B cell (primary cell): Measurements from ENCODE around the gene ZNF556. TPM values are rescaled to one million over a fixed set of nuclear protein-coding genes. Genes with fewer than 3 reads are reported as not detected.

ENCODE experiments used
- ATAC-seq: fragments of 200-7000 bp; cut with Tn5 transposase; one replicate; pipeline ENCODE4 v1.10.0; 2021; ENCODE audit warnings: low read depth, mild to moderate bottlenecking, moderate number of reproducible peaks, moderate library complexity
- CTCF ChIA-PET: fragments of 350-600 bp; sonication (Branson Sonifier 250); formaldehyde crosslinking; loops from one replicate; lab custom pipeline; 2021; ENCODE audit warnings: antibody characterized with exemption, inconsistent platforms; lab: Charles Lee
- POLR2A ChIA-PET: fragments of 350-600 bp; sonication (Branson Sonifier 250); formaldehyde crosslinking; loops from one replicate; lab custom pipeline; 2021; ENCODE audit warnings: antibody characterized with exemption; lab: Charles Lee
- DNase-seq: peaks from one replicate; pipeline ENCODE4 v3.0.0; 2013
- H2AFZ ChIP-seq: 2 replicates; pipeline ENCODE4 v1.6.1; 2012; ENCODE audit warnings: mild to moderate bottlenecking, low read depth, low read length; ENCODE audit not compliant: insufficient read depth, poor library complexity, severe bottlenecking
- H3K27ac ChIP-seq, 2 donors: 1 replicate in 1 of 2; 2 replicates in 1 of 2; pipeline ENCODE4 v1.5.1; 2012 to 2013; ENCODE audit warnings: low read length in 2 of 2, mild to moderate bottlenecking in 2 of 2, moderate library complexity in 1 of 2
- H3K27me3 ChIP-seq, 4 experiments: fragments of 200-600 bp in 1 of 4; sonication (generic) in 1 of 4; replicated peaks in 1 of 4; 1 replicate in 2 of 4; 2 replicates in 2 of 4; pipeline versions ENCODE4 v1.6.1 to v1.7.0; 2013 to 2016; ENCODE audit warnings: low read length in 3 of 4, mild to moderate bottlenecking in 2 of 4, mixed read lengths in 1 of 4, moderate library complexity in 1 of 4; ENCODE audit not compliant: insufficient read depth in 4 of 4, control insufficient read depth in 3 of 4; ENCODE audit errors: control extremely low read depth in 1 of 4
- H3K36me3 ChIP-seq, 2 experiments: replicated peaks in 1 of 2; 1 replicate in 1 of 2; 2 replicates in 1 of 2; pipeline versions ENCODE4 v1.6.1 to v1.7.1; 2013; ENCODE audit warnings: low read length in 1 of 2; ENCODE audit not compliant: insufficient read depth in 2 of 2, control insufficient read depth in 1 of 2; ENCODE audit errors: control extremely low read depth in 1 of 2, extremely low read depth in 1 of 2
- H3K4me1 ChIP-seq, 2 donors: fragments of 200-600 bp in 1 of 2; sonication (generic) in 1 of 2; 1 replicate in 1 of 2; 2 replicates in 1 of 2; pipeline versions ENCODE4 v1.5.1 to v1.6.1; 2013 to 2017; ENCODE audit warnings: low read length in 2 of 2; ENCODE audit not compliant: control insufficient read depth in 2 of 2, insufficient read depth in 2 of 2
- H3K4me2 ChIP-seq: replicated peaks from 2 replicates; pipeline ENCODE3; 2012; ENCODE audit warnings: mild to moderate bottlenecking, low read depth, low read length; ENCODE audit not compliant: poor library complexity, severe bottlenecking
- H3K4me3 ChIP-seq, 5 experiments: fragments of 200-600 bp in 1 of 5; sonication (generic) in 1 of 5; 1 replicate in 3 of 5; 2 replicates in 2 of 5; pipeline versions ENCODE4 v1.5.1 to v1.7.0; 2011 to 2016; ENCODE audit warnings: low read length in 4 of 5, mild to moderate bottlenecking in 4 of 5, low read depth in 2 of 5, control low read depth in 1 of 5, moderate library complexity in 1 of 5; ENCODE audit not compliant: insufficient read depth in 1 of 5; ENCODE audit errors: control extremely low read depth in 1 of 5, extremely low read depth in 1 of 5
- H3K79me2 ChIP-seq: fragments of 200-600 bp; sonication (generic); one replicate; pipeline ENCODE4 v1.6.0; 2016; ENCODE audit warnings: low read length; ENCODE audit not compliant: control insufficient read depth, insufficient read depth
- H3K9ac ChIP-seq: fragments of 200-600 bp; sonication (generic); 2 replicates; pipeline ENCODE4 v1.6.1; 2017; ENCODE audit warnings: mild to moderate bottlenecking, low read length, moderate library complexity
- H3K9me3 ChIP-seq, 3 donors: one replicate each; pipeline versions ENCODE4 v1.6.1 to v1.7.1; 2013; ENCODE audit warnings: low read length in 2 of 3; ENCODE audit not compliant: control insufficient read depth in 2 of 3, insufficient read depth in 1 of 3; ENCODE audit errors: control extremely low read depth in 1 of 3
- H4K20me1 ChIP-seq: 2 replicates; pipeline ENCODE4 v1.6.0; 2012; ENCODE audit warnings: mild to moderate bottlenecking, low read length; ENCODE audit not compliant: insufficient read depth, control insufficient read depth, poor library complexity, severe bottlenecking
- H3K27ac Mint-ChIP-seq: one replicate; pipeline ENCODE4 v1.8.0; 2021; ENCODE audit warnings: mixed read lengths
- H3K27me3 Mint-ChIP-seq: one replicate; pipeline ENCODE4 v1.8.0; 2021; ENCODE audit warnings: mixed read lengths
- H3K4me1 Mint-ChIP-seq: one replicate; pipeline ENCODE4 v1.8.0; 2021; ENCODE audit warnings: mixed read lengths
- H3K4me3 Mint-ChIP-seq: one replicate; pipeline ENCODE4 v1.8.0; 2021; ENCODE audit warnings: mixed read lengths
- H3K9me3 Mint-ChIP-seq: one replicate; pipeline ENCODE4 v1.8.0; 2022; ENCODE audit warnings: mixed read lengths; ENCODE audit not compliant: insufficient read depth
- CTCF ChIP-seq: fragments of 200-600 bp; IDR thresholded peaks from one replicate; pipeline ENCODE4 v1.8.0; 2022; ENCODE audit warnings: antibody characterized with exemption, mild to moderate bottlenecking
- EZH2 ChIP-seq: IDR thresholded peaks from 2 replicates; pipeline ENCODE4 v1.6.1; 2012; ENCODE audit warnings: borderline replicate concordance, low read depth, mild to moderate bottlenecking, moderate library complexity, low read length; ENCODE audit not compliant: insufficient read depth, poor library complexity, severe bottlenecking
- WGBS: methylation state at CpG from one replicate; pipeline ENCODE4 v1.1.5; 2013; ENCODE audit warnings: missing lambda C conversion rate; ENCODE audit not compliant: insufficient coverage; 5-methylcytosine and 5-hydroxymethylcytosine counted together
- intact Hi-C: fragments of 100-400 bp; cut with micrococcal nuclease; formaldehyde crosslinking; loops from one replicate; pipeline ENCODE4 v1.10.0; 2022
- polyA plus RNA-seq: library from polyadenylated mRNA; depleted of rRNA; stranded (reverse); fragments of >200 nt; gene quantifications from 2 replicates; pipeline ENCODE4 v1.2.3, GENCODE V29; 2012
- total RNA-seq, 2 donors: library from RNA; stranded (reverse); fragments of 120-200 nt in 1 of 2; gene quantifications; 1 replicate in 1 of 2; 2 replicates in 1 of 2; pipeline versions ENCODE4 v1.2.3 to v1.2.4, GENCODE V29; 2013 to 2022

Gene ZNF556
- total and polyA plus RNA-seq, 2 donors (not counting 1 experiment from before 2014, with no cell fraction given): 0.13 TPM; not detected in 1

- intact Hi-C loops: no loop called here
- peaks cover 5% of the 10 kb centered on the region for H3K9me3 Mint-ChIP-seq
- peaks cover 12% of the 10 kb centered on the region for H3K4me1 Mint-ChIP-seq
- Histone ChIP-seq H3K4me2 (no peak overlapping the region), H3K79me2 (peaks cover 41% of the 10 kb centered on the region), H3K9me3 (peaks cover 24 to 27% (median 25%) of the 10 kb centered on the region in 3 donors), H3K27me3 (no peaks in the 10 kb centered on the region), H3K36me3 (peaks cover 25 to 29% of the 10 kb centered on the region in 2 experiments), H3K9ac (no peak overlapping the region), H3K27ac (no peak overlapping the region), H2AFZ (no peak overlapping the region), H3K4me1 (peaks cover 3 to 5% of the 10 kb centered on the region in 2 donors), H3K4me3 (no peak overlapping the region), H4K20me1 (no peaks in the 10 kb centered on the region)
- ChIA-PET CTCF (no interaction called here), POLR2A (no interaction called here)
- no peak overlapping the region for H3K27ac Mint-ChIP-seq
- ATAC-seq (no peak), DNase-seq (no peak)
- 67% methylated on average over 3 of the region's 4 CpGs for WGBS
- TF ChIP-seq EZH2 (no peak), CTCF (no peak)
- H3K27me3 Mint-ChIP-seq: no peaks in the 10 kb centered on the region
- H3K4me3 Mint-ChIP-seq: no peak overlapping the region
Observed at GRCh38 chr19:2848616-2849015, 18.5 kb upstream of the ZNF556 start.

DNA sequence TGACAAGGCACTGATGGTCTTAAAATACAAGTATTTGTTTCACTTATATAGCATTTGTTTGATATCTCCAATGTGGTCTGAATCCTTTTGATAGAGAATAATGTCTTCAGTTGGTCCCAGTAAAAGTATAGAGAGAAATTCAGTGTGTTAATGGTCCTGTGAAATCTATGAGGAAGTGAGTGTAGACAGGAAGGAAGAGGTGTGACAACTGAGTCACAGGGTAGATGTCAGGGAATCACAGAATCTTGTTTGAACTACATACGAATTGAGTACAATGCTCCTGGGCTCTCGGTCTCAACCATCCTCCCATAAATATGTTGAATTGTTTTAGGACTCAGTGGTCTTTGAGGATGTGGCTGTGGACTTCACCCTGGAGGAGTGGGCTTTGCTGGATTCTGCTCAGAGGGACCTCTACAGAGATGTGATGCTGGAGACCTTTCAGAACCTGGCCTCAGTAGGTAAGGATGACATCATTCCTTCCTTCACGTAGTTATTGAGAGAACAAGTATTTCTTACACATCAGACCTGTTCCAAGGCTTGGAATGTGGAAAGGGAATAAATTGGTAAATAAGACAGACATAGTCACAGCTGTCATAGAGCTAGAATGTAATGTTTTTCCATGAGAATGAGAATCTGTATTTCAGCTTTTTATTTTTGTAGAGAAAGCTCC lies 16.7 kb upstream of the ZNF556 start:
- POLR2A ChIA-PET: interaction anchor here (0.6 to 0.7 kb wide), 4 partner anchors 22 to 927 kb away, joined by 3 to 5 read pairs (median 3); no protein-coding TSS in a partner anchor
- TF ChIP-seq CTCF (no peak), EZH2 (no peak)
- peaks cover 27 to 39% (median 33%) of the 10 kb centered on the region in 3 donors for H3K9me3 ChIP-seq

More for the DNA sequence above, 16.7 kb upstream of the ZNF556 start:
- H3K79me2 ChIP-seq: peaks cover 29% of the 10 kb centered on the region
- no peak overlapping the region for H3K4me3 ChIP-seq
- peaks cover 10% of the 10 kb centered on the region for H3K9me3 Mint-ChIP-seq
- H3K36me3 ChIP-seq: peaks cover 31 to 34% of the 10 kb centered on the region in 2 experiments
- H3K4me3 Mint-ChIP-seq: no peak overlapping the region
- DNase-seq: no peak
- no peak overlapping the region for H3K9ac ChIP-seq
- H4K20me1 ChIP-seq: no peaks in the 10 kb centered on the region
- intact Hi-C loops: no loop called here
- no peak for ATAC-seq
- no peaks in the 10 kb centered on the region for H3K27me3 Mint-ChIP-seq
- peaks cover 3 to 5% of the 10 kb centered on the region in 2 donors for H3K4me1 ChIP-seq
- no peaks in the 10 kb centered on the region for H3K27me3 ChIP-seq
- CTCF ChIA-PET: interaction anchor here (0.5 kb wide), 1 partner anchor 63 kb away, joined by 4 read pairs; no protein-coding TSS in a partner anchor
- H3K4me1 Mint-ChIP-seq: peaks cover 11% of the 10 kb centered on the region
- no peak overlapping the region for H3K27ac ChIP-seq
- H2AFZ ChIP-seq: no peak overlapping the region
- no peak overlapping the region for H3K4me2 ChIP-seq
- no CpG with 5 or more reads among the region's 3 CpGs for WGBS
- H3K27ac Mint-ChIP-seq: no peak overlapping the region
